SK-N-SH (cell line): ENCODE measurements around the gene CYP27C1. TPM values are rescaled to one million over a fixed set of nuclear protein-coding genes. Genes with fewer than 3 reads are reported as not detected.

Experiments
- CTCF ChIA-PET: fragments of 300-600, 350-600 bp; formaldehyde crosslinking; extraction: SDS; loops from one replicate; lab custom pipeline; 2021; lab: Yijun Ruan, JAX
- POLR2A ChIA-PET: fragments of 350-600 bp; sonication (Branson Sonifier 250); formaldehyde crosslinking; extraction: SDS; loops from one replicate; lab custom pipeline; 2020; ENCODE audit warnings: antibody characterized with exemption, inconsistent platforms; lab: Yijun Ruan, JAX
- DNase-seq: peaks from one replicate; pipeline ENCODE4 v3.0.0; 2012
- H2AFZ ChIP-seq: fragments of 200-600 bp; sonication (generic); 2 replicates; pipeline ENCODE4 v1.8.1; 2016; ENCODE audit warnings: antibody characterized with exemption, mild to moderate bottlenecking, low read depth
- H3F3A ChIP-seq: fragments of 200-600 bp; sonication (generic); replicated peaks from 2 replicates; pipeline ENCODE3; 2016; ENCODE audit warnings: antibody characterized with exemption, mild to moderate bottlenecking; ENCODE audit not compliant: insufficient read depth
- H3K27ac ChIP-seq, 2 experiments: fragments of 200-500 bp in 1 of 2; fragments of 200-600 bp in 1 of 2; sonication (Bioruptor generic) in 1 of 2; sonication (generic), shearing (Covaris generic) in 1 of 2; 2 replicates each; pipeline versions ENCODE4 v1.5.1 to v1.6.1; 2014 to 2016; ENCODE audit warnings: low read depth in 2 of 2, inconsistent platforms in 1 of 2, low read length in 1 of 2, mild to moderate bottlenecking in 1 of 2, mixed read lengths in 1 of 2
- H3K27me3 ChIP-seq: fragments of 200-600 bp; sonication (generic), shearing (Covaris generic); 2 replicates; pipeline ENCODE4 v1.6.1; 2016; ENCODE audit warnings: mixed run types; ENCODE audit not compliant: insufficient read depth
- H3K36me3 ChIP-seq, 2 experiments: fragments of 200-500 bp in 1 of 2; fragments of 200-600 bp in 1 of 2; sonication (Bioruptor generic) in 1 of 2; sonication (generic) in 1 of 2; replicated peaks in 1 of 2; 2 replicates each; pipeline versions ENCODE3 to v1.5.1; 2014 to 2016; ENCODE audit warnings: low read length in 1 of 2, mild to moderate bottlenecking in 1 of 2; ENCODE audit not compliant: insufficient read depth in 2 of 2, control insufficient read depth in 1 of 2
- H3K4me1 ChIP-seq, 2 experiments: fragments of 200-500 bp in 1 of 2; fragments of 200-600 bp in 1 of 2; sonication (Bioruptor generic) in 1 of 2; sonication (generic), shearing (Covaris generic) in 1 of 2; 2 replicates each; pipeline versions ENCODE4 v1.5.1 to v1.6.1; 2014 to 2016; ENCODE audit warnings: low read depth in 1 of 2, low read length in 1 of 2, mixed run types in 1 of 2; ENCODE audit not compliant: insufficient read depth in 2 of 2, control insufficient read depth in 1 of 2
- H3K4me2 ChIP-seq: fragments of 200-600 bp; sonication (generic), shearing (Covaris generic); 2 replicates; pipeline ENCODE4 v1.6.1; 2017; ENCODE audit warnings: mixed run types
- H3K4me3 ChIP-seq, 2 experiments: fragments of 200-500 bp in 1 of 2; fragments of 200-600 bp in 1 of 2; sonication (Bioruptor generic) in 1 of 2; sonication (generic), shearing (Covaris generic) in 1 of 2; 2 replicates each; pipeline versions ENCODE4 v1.5.1 to v1.8.1; 2014 to 2016; ENCODE audit warnings: low read depth in 2 of 2, inconsistent platforms in 1 of 2, low read length in 1 of 2, mild to moderate bottlenecking in 1 of 2, mixed read lengths in 1 of 2, moderate library complexity in 1 of 2
- H3K79me2 ChIP-seq: fragments of 200-600 bp; sonication (generic); 2 replicates; pipeline ENCODE4 v1.8.1; 2017; ENCODE audit warnings: mild to moderate bottlenecking; ENCODE audit not compliant: insufficient read depth
- H3K9ac ChIP-seq: fragments of 200-600 bp; sonication (generic); 2 replicates; pipeline ENCODE4 v1.6.1; 2017; ENCODE audit warnings: mixed run types
- H3K9me2 ChIP-seq: fragments of 200-600 bp; sonication (generic); 2 replicates; pipeline ENCODE4 v1.6.1; 2017; ENCODE audit warnings: mixed run types
- H3K9me3 ChIP-seq: fragments of 200-600 bp; sonication (generic); 2 replicates; pipeline ENCODE4 v1.6.1; 2017; ENCODE audit warnings: mixed run types, mild to moderate bottlenecking, moderate library complexity
- H4K20me1 ChIP-seq: fragments of 200-600 bp; sonication (generic); 2 replicates; pipeline ENCODE4 v1.6.1; 2017; ENCODE audit warnings: mild to moderate bottlenecking, mixed run types; ENCODE audit not compliant: insufficient read depth
- CHD2 ChIP-seq: fragments of 150-350 bp; IDR thresholded peaks from 2 replicates; pipeline ENCODE4 v1.6.1; 2018; ENCODE audit warnings: low read length; ENCODE audit not compliant: partially characterized antibody
- EP300 ChIP-seq, 2 experiments: IDR thresholded peaks; 2 replicates each; pipeline versions ENCODE4 v1.4.0 to v1.6.1; 2012; ENCODE audit warnings: borderline replicate concordance in 1 of 2, low read depth in 1 of 2, low read length in 1 of 2
- FOXM1 ChIP-seq: IDR thresholded peaks from 2 replicates; pipeline ENCODE4 v1.4.0; 2012; ENCODE audit warnings: low read depth, mild to moderate bottlenecking
- JUND ChIP-seq: IDR thresholded peaks from 2 replicates; pipeline ENCODE4 v1.4.0; 2012
- POLR2AphosphoS5 ChIP-seq: IDR thresholded peaks from 2 replicates; pipeline ENCODE4 v1.6.1; 2012; ENCODE audit warnings: low read depth, low read length
- RAD21 ChIP-seq: IDR thresholded peaks from 2 replicates; pipeline ENCODE4 v1.6.1; 2012; ENCODE audit warnings: mild to moderate bottlenecking, low read length
- RCOR1 ChIP-seq: fragments of 150-350 bp; IDR thresholded peaks from 2 replicates; pipeline ENCODE4 v1.6.1; 2017; ENCODE audit warnings: antibody characterized with exemption, low read length
- RFX5 ChIP-seq: IDR thresholded peaks from 2 replicates; pipeline ENCODE4 v1.6.1; 2012; ENCODE audit warnings: mild to moderate bottlenecking, improper control_type of control experiment, low read length
- SIN3A ChIP-seq: IDR thresholded peaks from 2 replicates; pipeline ENCODE4 v1.6.1; 2012; ENCODE audit warnings: low read depth, mild to moderate bottlenecking, low read length, moderate library complexity, borderline replicate concordance
- SMC3 ChIP-seq: IDR thresholded peaks from 2 replicates; pipeline ENCODE4 v1.6.1; 2012; ENCODE audit warnings: low read depth, low read length, improper control_type of control experiment
- TAF1 ChIP-seq: IDR thresholded peaks from 2 replicates; pipeline ENCODE4 v1.6.1; 2012; ENCODE audit warnings: low read depth, mild to moderate bottlenecking, low read length, moderate library complexity, borderline replicate concordance
- TCF12 ChIP-seq: IDR thresholded peaks from 2 replicates; pipeline ENCODE4 v1.4.0; 2012
- YY1 ChIP-seq: IDR thresholded peaks from 2 replicates; pipeline ENCODE4 v1.4.0; 2012; ENCODE audit warnings: low read depth, mild to moderate bottlenecking
- WGBS: methylation state at CpG from one replicate; pipeline ENCODE4 v1.1.6; 2017; ENCODE audit warnings: low lambda C conversion rate; 5-methylcytosine and 5-hydroxymethylcytosine counted together
- polyA plus RNA-seq, 3 experiments: library from polyadenylated mRNA; depleted of rRNA; stranded (reverse); fragments of >200 nt; gene quantifications; 2 replicates each; pipeline ENCODE4 v1.2.3, GENCODE V29; 2012
- TF ChIP-seq, protein P1 (sequence below): IDR thresholded peaks from 2 replicates; pipeline ENCODE4 v1.4.0; 2012; ENCODE audit warnings: low read depth, borderline replicate concordance
- TF ChIP-seq, protein P2 (sequence below): IDR thresholded peaks from 2 replicates; pipeline ENCODE4 v1.4.0; 2012; ENCODE audit warnings: low read depth
- TF ChIP-seq, protein P3 (sequence below): IDR thresholded peaks from 2 replicates; pipeline ENCODE4 v1.4.0; 2012; ENCODE audit warnings: low read depth, borderline replicate concordance
- TF ChIP-seq, protein P4 (sequence below): IDR thresholded peaks from 2 replicates; pipeline ENCODE4; 2012
- TF ChIP-seq, protein P5 (sequence below): fragments of 200-600 bp; sonication (generic); IDR thresholded peaks from 2 replicates; pipeline ENCODE4 v1.6.1; 2017; ENCODE audit warnings: antibody characterized with exemption, mild to moderate bottlenecking, moderate library complexity

The CYP27C1 gene
- polyA plus RNA-seq, 1 of the 3 experiments (the other 2 are of a cell fraction): not detected

DNA sequence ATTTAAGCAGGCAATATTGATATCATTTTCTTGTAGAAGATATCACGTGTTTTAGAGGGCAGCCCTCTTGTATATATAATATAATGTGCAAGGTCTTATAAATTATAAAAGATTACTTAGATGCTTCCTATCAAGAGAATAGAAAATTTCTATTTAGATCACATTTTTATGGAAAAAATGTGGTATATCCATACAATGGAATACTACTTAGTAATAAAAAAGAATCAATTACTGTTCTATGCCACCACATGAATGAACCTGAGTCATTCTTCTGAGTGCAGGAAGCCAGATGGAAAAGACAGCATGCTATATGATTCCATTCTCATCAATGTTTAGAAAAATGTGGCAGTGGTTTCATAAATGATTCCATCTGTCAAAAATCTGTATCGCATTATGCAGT lies 23.6 kb downstream of the CYP27C1 start:
- no peaks in the 10 kb centered on the region for H3K9me2 ChIP-seq
- no peak overlapping the region for H2AFZ ChIP-seq
- no peak overlapping the region for H3K9ac ChIP-seq
- CTCF ChIA-PET: interaction anchor here (0.8 to 3.8 kb wide), 21 partner anchors 10 to 312 kb away, joined by 3 to 27 read pairs (median 4); partner anchors contain the start of genes BIN1 and CYP27C1
- H3K27me3 ChIP-seq: no peaks in the 10 kb centered on the region; the same call in 1 of the 2 replicates
- POLR2A ChIA-PET: no interaction called here
- no peaks in the 10 kb centered on the region for H4K20me1 ChIP-seq
- no peaks in the 10 kb centered on the region for H3F3A ChIP-seq
- H3K4me3 ChIP-seq: no peak overlapping the region
- no peaks in the 10 kb centered on the region for H3K9me3 ChIP-seq
- no peak for DNase-seq
- TF ChIP-seq RAD21: no peak
- no peak for TF ChIP-seq SMC3
- TF ChIP-seq RFX5: no peak
- TF ChIP-seq, protein P1, sequence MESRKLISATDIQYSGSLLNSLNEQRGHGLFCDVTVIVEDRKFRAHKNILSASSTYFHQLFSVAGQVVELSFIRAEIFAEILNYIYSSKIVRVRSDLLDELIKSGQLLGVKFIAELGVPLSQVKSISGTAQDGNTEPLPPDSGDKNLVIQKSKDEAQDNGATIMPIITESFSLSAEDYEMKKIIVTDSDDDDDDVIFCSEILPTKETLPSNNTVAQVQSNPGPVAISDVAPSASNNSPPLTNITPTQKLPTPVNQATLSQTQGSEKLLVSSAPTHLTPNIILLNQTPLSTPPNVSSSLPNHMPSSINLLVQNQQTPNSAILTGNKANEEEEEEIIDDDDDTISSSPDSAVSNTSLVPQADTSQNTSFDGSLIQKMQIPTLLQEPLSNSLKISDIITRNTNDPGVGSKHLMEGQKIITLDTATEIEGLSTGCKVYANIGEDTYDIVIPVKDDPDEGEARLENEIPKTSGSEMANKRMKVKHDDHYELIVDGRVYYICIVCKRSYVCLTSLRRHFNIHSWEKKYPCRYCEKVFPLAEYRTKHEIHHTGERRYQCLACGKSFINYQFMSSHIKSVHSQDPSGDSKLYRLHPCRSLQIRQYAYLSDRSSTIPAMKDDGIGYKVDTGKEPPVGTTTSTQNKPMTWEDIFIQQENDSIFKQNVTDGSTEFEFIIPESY: no peak
- TF ChIP-seq YY1: no peak
- no peak for TF ChIP-seq EP300 (IDR thresholded peaks at IDR 0.05; ENCODE audit: borderline replicate concordance in 1 of 2, low read depth in 1 of 2, low read length in 1 of 2)
- no peak for TF ChIP-seq RCOR1
- TF ChIP-seq, protein P2, sequence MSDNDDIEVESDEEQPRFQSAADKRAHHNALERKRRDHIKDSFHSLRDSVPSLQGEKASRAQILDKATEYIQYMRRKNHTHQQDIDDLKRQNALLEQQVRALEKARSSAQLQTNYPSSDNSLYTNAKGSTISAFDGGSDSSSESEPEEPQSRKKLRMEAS: no peak
- no peak for TF ChIP-seq FOXM1
- TF ChIP-seq, protein P3, sequence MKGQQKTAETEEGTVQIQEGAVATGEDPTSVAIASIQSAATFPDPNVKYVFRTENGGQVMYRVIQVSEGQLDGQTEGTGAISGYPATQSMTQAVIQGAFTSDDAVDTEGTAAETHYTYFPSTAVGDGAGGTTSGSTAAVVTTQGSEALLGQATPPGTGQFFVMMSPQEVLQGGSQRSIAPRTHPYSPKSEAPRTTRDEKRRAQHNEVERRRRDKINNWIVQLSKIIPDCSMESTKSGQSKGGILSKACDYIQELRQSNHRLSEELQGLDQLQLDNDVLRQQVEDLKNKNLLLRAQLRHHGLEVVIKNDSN: no peak
- TF ChIP-seq SIN3A: no peak
- no peak for TF ChIP-seq JUND
- TF ChIP-seq CHD2: no peak
- TF ChIP-seq, protein P4, sequence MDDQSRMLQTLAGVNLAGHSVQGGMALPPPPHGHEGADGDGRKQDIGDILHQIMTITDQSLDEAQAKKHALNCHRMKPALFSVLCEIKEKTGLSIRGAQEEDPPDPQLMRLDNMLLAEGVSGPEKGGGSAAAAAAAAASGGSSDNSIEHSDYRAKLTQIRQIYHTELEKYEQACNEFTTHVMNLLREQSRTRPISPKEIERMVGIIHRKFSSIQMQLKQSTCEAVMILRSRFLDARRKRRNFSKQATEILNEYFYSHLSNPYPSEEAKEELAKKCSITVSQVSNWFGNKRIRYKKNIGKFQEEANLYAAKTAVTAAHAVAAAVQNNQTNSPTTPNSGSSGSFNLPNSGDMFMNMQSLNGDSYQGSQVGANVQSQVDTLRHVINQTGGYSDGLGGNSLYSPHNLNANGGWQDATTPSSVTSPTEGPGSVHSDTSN: no peak
- TF ChIP-seq, protein P5, sequence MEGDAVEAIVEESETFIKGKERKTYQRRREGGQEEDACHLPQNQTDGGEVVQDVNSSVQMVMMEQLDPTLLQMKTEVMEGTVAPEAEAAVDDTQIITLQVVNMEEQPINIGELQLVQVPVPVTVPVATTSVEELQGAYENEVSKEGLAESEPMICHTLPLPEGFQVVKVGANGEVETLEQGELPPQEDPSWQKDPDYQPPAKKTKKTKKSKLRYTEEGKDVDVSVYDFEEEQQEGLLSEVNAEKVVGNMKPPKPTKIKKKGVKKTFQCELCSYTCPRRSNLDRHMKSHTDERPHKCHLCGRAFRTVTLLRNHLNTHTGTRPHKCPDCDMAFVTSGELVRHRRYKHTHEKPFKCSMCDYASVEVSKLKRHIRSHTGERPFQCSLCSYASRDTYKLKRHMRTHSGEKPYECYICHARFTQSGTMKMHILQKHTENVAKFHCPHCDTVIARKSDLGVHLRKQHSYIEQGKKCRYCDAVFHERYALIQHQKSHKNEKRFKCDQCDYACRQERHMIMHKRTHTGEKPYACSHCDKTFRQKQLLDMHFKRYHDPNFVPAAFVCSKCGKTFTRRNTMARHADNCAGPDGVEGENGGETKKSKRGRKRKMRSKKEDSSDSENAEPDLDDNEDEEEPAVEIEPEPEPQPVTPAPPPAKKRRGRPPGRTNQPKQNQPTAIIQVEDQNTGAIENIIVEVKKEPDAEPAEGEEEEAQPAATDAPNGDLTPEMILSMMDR: no peak
- TF ChIP-seq TCF12: no peak
- TF ChIP-seq POLR2AphosphoS5: no peak
- no peak for TF ChIP-seq TAF1
- H3K36me3 ChIP-seq: no peaks in the 10 kb centered on the region
- WGBS: 85% methylated on average over 2 of the region's 2 CpGs
- H3K4me1 ChIP-seq: no peaks in the 10 kb centered on the region; a peak in 1 of 4 replicates
- no peak overlapping the region for H3K27ac ChIP-seq
- H3K79me2 ChIP-seq: no peaks in the 10 kb centered on the region
- no peak overlapping the region for H3K4me2 ChIP-seq
